NCI-H2196 treated with DMSO at 0.1 percent for 48 hours (cell line): ENCODE data around the gene GET3.

ENCODE experiments used
- DNase-seq: peaks from one replicate; lab custom pipeline; 2025; ENCODE audit not compliant: unreplicated experiment; lab: John Stamatoyannopoulos, UW

The GET3 gene

DNA sequence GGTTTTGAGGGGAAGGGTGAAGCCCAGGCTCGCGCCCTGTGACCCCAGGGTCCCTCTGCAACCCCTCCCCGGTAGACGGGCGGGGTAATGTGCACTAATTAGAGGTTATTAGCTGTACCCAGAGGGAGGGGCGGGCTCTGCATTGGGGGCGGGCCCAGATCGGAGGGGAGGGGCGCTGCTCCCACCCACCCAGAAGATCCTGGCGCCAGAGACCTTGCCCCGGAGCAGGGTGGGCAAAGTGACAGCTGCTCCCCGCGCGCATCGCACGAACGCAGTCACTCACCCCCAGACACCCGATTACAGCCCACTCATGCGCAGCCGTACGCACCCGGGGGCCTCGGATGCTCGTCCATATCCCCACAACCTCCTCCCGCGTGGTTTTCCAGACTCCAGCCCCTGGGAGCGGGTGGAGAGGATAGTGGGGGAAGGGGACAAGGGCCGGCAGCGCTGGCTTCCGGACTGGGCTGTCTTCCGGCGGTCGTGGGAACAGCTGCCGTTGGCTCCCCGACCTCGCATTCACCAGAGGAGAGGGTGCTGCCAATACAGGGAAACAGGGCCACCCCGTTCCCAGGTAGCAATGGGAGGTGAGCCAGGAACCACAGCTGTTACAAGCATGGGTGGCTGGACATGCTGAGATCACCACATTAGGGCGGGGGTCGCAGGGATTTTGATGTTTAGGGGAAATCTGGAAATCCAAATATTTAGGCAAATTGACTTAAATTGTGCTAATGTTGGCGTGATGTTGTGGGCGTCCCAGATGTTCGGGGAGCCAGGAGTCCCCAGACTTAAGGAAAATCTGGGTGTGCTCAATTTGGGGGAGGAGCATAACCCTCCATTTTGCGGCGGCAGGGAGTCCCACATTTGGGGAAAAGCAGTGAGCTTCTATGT lies 41.0 kb downstream of the GET3 start:
- peak; percentile 68 for DNase-seq

DNA sequence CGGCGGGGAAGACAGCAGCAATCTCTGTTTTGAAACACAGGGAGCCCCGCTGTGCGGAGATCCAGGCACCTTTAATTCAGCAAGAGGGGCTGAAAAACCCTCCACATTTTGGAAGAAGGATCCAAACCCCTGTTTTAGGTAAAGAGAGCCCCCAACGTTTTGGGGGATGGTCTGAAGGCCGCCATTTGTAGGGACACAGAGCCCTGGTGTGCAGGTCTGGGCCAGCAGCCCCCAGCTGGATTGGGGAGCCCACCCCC lies 41.5 kb downstream of the GET3 start:
- no peak for DNase-seq

DNA sequence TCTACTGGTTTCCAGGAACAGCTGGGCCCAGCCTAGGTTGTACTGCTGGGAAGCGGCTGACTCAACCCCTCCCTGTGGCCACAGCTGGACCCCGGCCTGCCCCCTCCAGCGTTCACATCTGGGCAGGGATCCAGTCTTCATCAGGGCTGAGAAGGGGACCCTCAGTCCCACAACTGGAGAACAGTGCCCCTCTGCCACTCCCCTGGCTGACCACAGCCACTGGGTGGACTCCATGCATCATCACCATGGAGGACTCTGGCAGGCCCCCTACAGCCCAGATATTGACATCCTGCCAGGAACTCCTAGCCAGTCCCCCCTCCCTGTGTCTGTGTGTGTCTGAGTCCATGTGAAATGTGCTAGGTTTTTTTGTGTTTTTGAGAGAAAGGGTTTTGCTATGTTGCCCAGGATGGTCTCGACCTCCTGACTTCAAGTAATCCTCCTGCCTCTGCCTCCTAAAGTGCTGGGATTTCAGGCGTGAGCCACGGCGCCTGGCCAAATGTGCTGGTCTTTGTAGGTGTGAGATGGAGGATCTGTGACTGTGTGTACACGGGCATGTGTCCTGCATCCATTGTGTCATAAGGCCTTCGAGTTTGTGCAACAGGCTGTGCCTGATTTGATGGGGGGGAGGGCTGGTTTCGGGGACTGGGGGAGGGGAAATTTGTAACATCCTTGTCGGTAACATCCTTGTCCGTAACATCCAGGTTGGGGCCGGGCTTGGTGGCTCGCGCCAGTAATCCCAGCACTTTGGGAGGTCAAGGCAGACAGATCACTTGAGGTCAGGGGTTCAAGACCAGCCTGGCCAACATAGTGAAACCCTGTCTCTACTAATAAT lies 42.1 kb downstream of the GET3 start:
- DNase-seq: no peak

DNA sequence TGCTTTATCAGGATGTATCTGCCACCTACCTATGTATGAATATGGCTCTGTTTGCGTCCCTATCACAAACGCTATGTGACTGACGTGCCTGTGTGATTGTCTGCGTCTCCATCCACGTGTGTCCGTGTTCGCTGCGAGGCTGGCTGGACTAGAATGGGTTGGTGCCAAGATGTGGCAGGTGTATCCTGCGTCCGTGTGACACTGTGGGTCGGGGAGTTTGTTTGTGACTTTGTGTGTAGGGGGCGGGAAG lies 44.8 kb downstream of the GET3 start:
- DNase-seq: no peak

DNA sequence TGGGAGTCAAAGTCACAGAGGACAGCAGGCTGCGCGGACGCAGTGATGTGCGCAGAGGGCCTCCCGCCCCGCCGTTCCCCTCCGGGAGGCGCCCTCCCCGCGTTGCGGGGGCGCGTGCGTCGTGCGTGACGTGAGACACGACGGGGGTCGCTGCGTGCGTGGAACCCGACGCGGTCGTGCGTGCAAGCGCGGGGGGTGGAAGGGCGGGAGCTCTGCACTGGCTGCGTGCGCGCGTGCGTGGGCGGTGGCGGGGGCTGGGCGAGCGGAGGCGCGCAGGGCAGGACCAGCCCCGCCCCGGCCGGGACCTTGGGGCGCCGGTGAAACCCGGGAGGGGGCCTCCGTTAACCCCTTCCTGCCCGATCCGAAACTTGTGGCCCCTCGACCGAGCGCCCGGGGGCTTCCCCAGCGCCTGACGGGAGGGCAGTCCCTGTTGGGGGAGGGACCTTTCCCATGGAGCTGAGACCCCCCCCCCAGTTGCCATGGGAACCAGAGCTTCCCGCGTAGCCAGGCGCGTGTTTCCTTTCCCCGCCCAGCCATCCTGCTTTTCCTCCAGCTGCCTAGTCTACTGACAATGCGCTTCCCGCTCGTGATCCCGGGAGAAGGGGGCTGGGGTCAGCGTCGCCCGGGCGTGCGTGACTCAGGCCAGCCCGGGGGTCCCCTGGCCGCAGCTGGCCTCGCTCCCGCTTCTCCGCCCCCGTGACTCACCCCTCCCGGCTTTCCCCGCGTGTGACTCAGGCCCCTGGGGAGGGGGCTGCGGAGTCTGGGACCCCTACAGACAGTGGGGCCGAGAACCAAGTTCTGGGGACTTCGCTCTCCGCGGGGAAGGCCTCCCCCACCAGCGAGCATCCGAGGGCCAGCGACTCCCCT lies 45.4 kb downstream of the GET3 start:
- DNase-seq: peak; percentile 70

DNA sequence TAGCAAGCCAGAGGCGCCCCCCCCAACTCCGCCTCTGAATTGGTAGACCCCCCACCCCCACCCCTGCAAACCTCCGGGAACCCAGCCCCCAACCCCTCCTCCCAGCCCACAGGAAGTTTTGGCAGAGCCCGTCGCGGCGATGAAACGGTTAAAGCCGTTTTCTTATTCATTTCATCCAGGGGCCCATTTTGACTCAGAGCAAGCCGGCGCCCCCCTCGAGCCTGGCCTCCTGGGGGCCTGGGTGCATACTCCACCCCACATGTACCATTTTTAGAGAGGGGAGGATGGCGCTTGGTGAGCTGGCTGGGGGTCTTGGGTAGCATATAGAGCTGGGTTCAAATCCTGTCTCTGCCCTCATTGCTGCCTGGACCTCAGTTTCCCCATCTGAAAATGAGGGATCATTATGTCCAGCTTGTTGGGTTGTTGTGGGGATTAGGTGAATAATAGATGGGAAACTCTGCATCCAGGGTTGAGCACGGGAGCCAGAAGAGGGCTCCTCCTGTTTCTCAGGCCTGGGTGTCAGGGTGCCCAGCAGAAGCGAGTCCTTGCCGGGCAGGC lies 46.1 kb downstream of the GET3 start:
- DNase-seq: no peak

DNA sequence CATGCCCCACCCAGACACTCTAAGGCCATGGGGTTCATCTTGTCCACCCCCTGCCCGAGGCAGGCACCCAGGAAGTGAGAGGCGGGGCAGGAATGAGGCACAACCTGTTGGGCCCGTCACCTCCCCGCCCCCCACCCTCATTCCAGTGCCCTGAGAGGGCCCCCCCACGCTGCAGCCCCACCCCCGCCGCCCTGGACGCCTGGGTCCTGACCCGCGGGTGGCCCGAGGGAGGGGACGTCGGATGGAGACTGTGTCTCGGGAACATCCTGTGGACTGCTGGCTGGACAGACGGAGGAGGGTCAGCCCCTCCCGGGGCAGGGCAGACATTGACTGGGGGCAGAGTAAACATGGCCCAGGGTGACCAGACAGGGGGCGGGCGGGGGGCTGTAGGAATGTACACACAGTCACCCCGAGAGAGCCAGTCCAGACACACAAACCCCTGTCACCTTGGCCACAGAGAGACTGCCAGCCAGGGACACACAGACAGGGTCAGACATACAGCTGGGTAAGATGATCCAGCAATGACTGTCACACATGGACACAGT lies 46.6 kb downstream of the GET3 start:
- DNase-seq: no peak

DNA sequence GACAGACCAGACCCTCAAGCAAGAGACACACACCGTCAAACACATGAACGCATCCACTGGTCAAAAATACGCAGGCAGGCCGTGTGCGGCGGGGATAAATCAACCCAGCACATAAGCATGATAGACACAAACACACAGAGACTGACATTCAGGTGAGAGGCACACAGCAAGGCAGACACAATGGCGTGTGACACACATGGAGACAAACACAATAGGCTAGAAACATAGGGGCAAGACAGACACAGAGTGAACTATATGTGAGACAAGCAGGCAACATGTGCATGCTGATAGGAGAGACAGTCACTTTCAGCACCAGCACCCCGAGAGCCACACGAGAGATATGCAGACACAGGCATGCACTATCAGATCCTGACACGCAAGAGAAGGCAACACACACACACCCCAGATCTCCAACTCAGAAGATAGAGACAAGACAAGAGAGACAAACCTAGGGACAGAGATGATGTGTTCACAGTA lies 47.1 kb downstream of the GET3 start:
- no peak for DNase-seq

DNA sequence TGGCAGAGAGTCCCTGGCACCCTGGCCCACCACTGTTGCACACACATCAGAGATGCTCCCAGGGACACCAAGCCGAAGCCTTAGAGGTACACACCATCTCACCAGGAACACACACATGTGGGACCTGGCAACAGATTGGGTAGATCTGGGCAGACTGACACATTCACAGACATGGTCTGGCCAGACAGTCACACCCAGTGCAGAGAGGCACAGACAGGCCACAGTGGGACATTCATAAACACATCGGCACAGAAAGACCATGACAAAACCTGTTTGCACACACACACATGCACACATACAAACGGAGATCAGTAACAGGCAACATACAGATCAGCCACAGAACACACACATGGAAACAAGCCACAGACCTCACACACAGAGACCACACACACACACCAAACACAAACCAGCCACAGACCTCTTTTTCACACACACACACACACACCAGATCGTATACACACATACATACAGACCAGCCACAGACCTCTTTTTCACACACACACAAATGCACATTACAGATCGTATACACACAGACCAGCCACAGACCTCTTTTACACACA lies 47.7 kb downstream of the GET3 start:
- no peak for DNase-seq

DNA sequence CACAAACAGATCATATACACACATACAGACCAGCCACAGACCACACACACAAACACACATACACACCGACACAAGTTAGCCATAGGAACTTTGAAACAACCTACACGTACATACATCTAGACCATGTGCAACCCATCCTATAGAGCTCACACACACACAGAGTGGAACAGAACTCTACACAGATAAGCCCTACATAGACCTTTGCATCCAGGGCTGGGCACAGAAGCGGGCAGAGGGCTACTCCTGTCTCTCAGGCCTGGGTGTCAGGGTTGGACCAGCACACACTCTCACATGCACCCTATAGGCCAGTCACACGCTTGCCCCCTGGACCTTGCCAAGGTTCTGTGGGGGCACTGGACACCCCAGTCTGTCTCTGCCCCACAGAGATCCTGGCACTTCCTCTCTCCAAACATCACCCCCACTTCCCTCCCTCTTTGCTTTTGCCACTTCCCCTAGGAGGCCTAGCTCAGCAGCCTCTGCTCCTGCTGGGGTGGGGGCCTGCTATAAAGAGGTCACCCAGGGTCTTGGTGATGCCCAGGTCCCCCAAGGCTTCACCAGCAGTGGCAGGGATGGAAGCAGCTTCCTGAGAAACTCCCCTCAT lies 48.2 kb downstream of the GET3 start:
- DNase-seq: no peak

DNA sequence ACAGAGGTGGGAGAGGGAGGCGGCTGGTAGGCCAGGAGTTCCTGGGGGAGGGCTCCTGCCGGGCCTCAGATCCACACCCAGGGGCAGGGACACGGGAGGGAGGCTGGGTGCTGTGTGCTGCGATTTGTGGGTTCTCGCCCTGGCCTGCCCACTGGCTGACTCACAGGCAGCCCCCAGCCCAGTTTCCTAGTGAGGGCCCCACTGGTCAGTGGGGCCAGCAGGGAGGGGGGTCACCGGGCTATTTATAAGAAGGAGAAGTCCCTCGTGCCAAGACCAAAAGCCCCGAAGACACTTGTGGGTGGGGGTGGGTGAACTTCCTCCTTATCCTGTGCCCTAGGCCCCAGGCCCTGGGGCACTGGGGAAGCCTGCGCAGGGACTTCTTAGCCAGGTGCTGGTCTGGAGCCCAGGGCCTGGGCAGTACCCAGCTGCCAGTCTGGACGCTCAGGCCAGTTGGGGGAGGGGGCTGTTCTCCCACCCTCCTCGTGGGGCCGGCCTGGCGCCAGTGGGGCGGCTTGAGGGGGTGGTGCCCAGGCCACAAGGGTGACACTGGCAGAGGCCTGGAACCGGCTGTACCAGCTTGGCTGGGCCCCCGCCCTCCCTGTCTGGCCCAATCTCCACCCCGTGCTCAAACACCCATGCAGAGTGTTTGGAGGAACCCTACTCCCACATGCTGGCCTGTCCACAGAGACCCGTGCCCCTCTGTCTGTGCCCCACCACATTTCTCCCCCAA lies 49.0 kb downstream of the GET3 start:
- DNase-seq: no peak

DNA sequence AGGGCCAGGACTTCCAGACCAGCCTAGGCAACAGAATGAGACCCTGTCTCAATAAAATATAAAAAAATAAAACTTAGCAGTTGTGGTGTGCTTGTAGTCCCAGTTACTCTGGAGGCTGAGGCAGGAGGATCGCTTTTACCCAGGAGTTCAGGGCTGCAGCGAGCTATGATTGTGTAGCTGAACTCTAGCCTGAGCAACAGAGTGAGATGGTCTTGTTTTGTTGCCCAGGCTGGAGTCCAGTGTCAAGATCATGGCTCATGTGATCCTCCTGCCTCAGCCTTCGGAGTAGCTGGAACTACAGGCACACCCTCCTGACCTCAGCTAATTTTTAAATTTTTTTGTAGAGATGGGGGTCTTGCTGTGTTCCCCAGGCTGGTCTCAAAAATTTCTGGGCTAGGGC lies 49.7 kb downstream of the GET3 start:
- DNase-seq: no peak

DNA sequence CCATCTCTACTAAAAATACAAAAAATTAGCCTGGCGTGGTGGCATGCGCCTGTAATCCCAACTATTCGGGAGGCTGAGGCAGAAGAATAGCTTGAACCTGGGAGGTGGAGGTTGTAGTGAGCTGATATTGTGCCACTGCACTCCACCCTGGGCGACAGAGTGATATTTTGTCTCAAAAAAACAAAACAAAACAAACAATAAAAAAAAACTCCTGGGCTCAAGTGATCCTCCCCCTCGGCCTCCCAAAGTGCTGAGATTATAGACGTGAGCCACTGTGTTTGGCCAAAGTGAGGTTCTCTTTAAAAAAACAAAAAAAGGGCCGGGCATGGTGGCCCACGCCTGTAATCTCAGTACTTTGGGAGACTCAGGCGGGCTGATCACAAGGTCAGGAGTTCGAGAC lies 50.2 kb downstream of the GET3 start:
- DNase-seq: no peak

DNA sequence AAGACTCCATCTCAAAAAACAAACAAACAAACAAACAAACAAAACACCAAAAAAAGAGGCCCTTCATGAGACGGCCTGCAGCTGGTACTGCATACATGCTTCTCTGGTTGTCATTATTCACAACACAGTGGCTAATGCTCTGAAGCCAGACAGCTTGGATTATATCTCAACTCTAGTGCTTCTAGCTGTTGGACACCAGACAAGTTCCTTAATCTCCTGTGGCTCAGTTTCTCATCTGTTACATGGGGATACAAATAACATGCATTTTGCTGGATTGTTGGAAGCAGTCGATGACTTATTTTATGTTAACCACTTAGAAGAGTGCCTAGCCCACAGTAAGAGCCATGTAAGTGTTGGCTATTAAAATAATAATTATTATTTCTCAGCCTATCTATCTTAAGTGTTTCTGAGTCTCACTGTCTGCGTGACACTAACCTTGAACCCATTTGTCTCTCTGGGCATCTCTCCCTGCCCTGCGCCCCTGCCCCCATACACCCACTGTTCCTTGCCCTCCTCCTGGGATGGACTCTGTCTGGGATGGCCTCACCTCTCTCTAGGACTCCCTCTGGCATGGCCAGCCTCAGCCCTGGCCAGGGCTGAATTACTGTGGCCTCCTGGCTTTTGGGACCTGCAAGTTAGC lies 50.9 kb downstream of the GET3 start:
- DNase-seq: no peak

DNA sequence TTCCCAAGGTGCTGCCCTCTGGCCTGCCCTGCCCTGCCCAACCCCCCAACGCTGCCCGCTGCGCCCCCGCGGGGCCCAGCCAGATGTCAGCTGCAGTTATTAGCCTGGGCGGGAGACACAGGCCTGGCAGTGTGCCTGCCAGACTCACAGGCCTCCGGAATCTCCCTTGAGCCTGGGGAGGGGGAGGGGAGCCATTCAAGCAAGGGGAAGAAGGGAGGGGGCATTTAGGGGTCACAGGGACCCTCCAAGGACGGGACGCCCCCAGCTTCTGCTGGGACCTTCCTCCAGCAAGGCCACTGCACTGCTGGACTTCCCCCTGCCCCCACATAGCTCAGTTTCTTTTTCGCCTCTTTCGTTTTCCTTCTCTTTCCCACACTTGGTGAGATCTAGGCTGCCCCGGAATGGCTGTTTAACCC lies 51.4 kb downstream of the GET3 start:
- DNase-seq: peak; percentile 60

DNA sequence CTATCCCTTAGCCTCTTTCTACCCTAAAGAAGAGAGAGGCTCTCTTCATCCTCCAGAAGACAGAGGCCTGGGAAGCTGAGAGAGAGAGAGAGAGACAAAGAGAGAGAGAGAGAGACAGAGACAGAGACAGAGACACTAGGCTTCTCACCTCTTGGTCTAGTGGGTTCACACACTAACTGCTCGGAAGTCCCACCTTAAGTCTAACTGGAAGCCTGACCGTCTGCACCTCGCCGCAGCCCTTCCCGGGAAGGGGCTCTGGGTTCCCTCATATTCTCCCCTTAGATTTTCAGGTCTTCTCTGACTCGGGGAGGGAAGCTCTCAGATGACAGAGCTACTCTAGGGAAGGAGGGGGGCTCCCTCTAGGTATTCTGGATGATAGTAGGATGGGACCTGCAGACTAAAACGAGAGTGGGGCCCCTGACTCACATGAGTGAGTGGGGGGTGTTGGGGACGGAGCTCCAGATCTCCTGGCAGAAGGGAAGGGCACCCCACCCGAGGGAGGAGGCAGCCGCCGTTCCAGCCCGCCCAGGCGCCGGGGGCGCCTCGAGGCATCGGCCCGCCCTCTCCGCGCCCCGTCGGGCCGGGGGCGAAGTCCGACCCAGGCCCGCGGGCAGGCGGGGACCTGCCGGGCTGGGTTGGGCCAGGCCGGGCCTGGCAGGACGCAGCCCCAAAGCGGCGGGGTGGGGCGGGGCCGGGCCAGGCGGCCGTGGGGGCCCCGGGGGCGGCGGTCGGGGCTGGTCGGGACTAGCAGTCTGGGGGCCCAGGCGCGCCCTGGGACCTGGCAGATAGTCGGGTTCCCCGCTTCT lies 52.0 kb downstream of the GET3 start:
- DNase-seq: no peak

DNA sequence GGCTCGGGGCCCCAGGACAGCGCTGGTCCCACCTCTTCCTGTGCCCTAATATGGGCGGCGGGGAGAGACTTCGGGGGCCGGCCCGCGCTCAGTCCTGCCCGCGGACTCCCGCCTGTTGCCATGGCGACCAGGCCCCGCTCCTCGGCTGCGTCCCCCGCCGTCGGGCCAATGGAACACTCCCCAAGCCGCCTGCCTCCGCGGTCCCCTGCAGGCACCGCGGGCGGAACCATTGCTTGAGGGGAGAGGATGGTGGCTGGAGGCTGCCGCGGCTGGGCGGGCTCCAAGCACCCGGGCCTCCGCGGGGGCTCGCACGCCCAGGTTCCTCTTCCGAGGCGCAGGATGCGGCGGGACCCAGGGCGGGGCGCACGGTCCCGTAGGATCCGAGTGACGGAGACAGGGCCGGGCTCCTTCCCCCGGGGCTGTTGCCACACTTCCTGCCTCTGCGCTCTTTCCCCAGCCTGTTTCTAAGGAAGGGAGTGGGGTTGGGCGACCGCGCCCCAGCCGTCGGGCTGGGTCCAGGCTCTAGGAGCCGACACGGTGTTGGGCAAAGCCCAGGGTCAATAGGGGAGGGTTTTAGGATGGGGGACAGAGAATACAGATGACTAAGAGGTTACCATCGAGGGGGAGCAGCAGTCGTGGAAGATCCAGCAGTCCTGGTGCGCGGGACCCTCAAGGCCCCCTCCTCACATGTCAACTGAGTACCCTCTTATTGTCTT lies 52.8 kb downstream of the GET3 start:
- peak; percentile 94 for DNase-seq
